ENCODE measurements around the gene INHBB.

Gene INHBB

DNA sequence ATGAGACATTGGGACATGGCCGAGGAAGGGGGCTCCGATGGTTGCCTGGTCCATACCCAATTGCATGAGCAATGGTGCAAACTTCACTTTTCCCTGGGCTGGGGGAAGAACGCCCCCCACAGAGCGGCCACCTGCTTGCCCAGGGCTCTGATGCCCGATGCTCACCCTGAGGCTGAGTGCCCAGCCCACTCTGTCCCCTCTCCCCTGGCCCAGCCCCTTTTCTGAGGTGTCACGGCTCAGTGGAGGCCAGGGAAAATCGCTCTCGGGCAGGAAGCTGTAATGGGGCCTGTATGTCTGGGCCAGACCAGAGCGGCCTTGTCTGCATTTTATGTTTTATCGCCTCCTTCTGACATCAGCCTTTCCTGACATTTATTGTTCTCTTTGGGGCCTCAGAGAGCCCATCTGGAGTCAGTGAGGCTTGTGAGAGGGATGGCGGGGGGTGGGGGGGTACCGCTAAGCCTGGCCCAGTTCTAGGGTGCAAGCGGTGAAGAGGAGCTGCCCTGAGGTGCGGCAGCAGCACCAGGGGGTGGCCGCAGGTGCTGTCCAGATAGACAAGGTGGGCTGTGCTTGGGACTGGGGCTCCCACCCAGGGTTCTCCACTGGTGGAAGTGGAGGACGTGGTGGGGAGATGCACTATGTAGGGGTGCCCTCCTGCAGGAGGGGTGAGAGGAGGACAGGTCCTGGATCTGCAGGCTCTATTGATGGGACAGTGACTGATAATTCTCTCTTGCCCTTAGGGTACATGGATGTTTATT, 46.2 kb downstream of the INHBB start:
- intact Hi-C loops (cut with micrococcal nuclease): no loop called here
- H3K9me3 Mint-ChIP-seq: no peaks in the 10 kb centered on the region
- H3K4me1 Mint-ChIP-seq (ENCODE audit: low read depth): no peaks in the 10 kb centered on the region
- no peaks in the 10 kb centered on the region for H3K27me3 Mint-ChIP-seq
- H3K36me3 Mint-ChIP-seq (ENCODE audit: low read depth): no peaks in the 10 kb centered on the region
- H3K27ac Mint-ChIP-seq: no peak overlapping the region
- H3K4me3 Mint-ChIP-seq: no peak overlapping the region

DNA sequence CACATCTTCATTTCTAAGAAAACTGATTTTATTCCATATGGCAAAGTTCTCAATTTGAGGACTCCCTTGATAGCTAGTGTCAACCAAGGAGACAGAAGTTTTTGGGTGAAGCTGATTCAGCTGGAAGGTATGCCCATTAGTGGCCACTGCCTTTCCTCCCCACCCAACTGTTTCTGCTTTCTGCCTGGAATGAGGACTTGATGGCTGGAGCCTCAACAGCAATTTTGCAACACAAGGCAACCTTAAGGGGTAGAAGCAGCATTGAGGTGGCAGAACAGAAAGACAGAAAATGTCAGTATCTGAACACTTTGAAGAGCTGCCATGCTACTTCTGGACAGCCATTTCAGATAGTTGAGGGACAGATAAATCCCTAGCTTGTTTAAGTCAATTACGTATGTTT, 47.0 kb downstream of the INHBB start:
- H3K27ac Mint-ChIP-seq: no peak overlapping the region
- H3K9me3 Mint-ChIP-seq: no peaks in the 10 kb centered on the region
- intact Hi-C loops (cut with micrococcal nuclease): no loop called here
- H3K27me3 Mint-ChIP-seq: no peaks in the 10 kb centered on the region
- H3K4me1 Mint-ChIP-seq (ENCODE audit: low read depth): no peaks in the 10 kb centered on the region
- no peaks in the 10 kb centered on the region for H3K36me3 Mint-ChIP-seq (ENCODE audit: low read depth)
- no peak overlapping the region for H3K4me3 Mint-ChIP-seq

DNA sequence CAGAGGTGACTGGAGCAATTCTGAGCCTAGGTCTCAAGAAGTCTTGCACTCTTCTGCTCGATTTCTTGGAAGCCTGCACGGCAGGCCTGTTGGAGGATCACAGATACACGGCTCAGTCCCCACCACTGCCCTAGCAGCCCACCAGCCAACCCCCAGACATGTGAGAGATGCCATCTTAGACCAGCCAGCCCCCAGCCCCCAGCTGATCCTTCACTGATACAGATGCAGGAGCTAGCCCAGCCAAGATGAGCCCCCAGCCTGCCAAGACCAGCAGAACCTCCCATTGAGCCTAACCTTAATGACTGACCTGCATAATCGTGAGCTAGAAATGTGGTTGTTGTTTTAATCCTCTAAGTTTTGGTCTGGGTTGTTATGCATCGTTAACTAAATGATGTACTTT, 47.5 kb downstream of the INHBB start:
- no peaks in the 10 kb centered on the region for H3K36me3 Mint-ChIP-seq (ENCODE audit: low read depth)
- H3K4me3 Mint-ChIP-seq: no peak overlapping the region
- H3K9me3 Mint-ChIP-seq: no peaks in the 10 kb centered on the region
- intact Hi-C loops (cut with micrococcal nuclease): no loop called here
- no peaks in the 10 kb centered on the region for H3K4me1 Mint-ChIP-seq (ENCODE audit: low read depth)
- H3K27ac Mint-ChIP-seq: no peak overlapping the region
- no peaks in the 10 kb centered on the region for H3K27me3 Mint-ChIP-seq

DNA sequence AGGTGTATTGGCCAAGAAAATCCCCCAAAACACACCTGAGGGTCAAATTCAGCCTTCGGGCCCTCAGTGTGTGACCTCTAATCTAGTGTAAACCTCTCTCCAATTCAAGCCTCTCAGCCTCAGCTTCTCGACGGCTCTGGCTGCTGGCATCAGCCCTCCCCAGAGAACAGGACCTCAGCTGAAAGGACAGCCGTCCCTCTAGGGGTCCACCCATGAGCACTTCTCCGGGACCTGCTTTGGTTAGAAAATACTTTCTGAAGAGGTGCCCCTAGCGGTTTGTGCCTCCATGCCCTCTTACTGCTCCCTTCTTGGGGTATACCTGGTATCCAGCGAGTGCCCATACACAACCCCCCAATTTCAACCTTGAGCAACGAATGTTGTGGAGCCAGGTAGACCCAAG, 48.8 kb downstream of the INHBB start:
- H3K9me3 Mint-ChIP-seq: no peaks in the 10 kb centered on the region
- H3K4me1 Mint-ChIP-seq (ENCODE audit: low read depth): no peaks in the 10 kb centered on the region
- intact Hi-C loops (cut with micrococcal nuclease): no loop called here
- no peak overlapping the region for H3K4me3 Mint-ChIP-seq
- no peak overlapping the region for H3K27ac Mint-ChIP-seq
- H3K27me3 Mint-ChIP-seq: no peaks in the 10 kb centered on the region
- H3K36me3 Mint-ChIP-seq (ENCODE audit: low read depth): no peaks in the 10 kb centered on the region

DNA sequence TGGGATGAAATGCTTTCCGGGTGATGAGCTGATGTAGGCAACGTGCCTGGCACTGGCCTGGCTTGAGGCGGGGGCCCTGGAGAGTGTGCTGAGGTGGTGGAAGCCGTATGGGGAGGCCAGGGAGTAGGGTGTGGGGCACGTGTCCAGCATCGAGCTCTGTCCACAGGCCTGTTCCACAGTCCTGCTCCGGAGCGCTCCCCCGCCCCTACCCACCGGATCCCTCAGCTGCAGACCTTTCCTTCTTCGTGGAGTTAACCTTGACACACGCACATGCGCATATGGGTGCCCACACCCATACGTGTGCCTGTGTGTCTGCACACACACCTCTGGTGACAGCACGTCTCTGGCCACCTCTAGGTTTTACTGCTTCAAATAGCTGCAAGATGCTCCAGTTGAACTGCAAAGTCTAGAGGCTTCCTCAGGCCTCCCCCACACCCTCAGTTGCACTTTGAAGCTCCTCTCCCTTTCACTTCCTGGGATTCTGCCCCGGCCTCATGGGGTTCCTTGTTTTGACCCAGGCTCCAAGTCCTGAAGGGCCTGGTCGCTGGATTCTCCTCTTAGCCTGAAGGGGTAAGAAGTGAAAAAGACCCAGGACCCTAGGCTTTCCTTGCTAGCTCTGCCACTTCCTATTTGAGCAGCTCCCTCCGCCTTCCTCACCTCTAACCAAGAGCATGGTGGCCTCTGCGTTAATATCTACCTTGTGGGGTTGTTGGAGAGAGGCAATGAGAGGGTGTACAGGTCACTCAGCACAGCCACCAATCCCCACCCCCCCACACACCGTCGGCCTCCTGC, 49.5 kb downstream of the INHBB start:
- no peak overlapping the region for H3K27ac Mint-ChIP-seq
- H3K36me3 Mint-ChIP-seq (ENCODE audit: low read depth): no peaks in the 10 kb centered on the region
- intact Hi-C loops (cut with micrococcal nuclease): no loop called here
- no peaks in the 10 kb centered on the region for H3K4me1 Mint-ChIP-seq (ENCODE audit: low read depth)
- no peak overlapping the region for H3K4me3 Mint-ChIP-seq
- H3K9me3 Mint-ChIP-seq: no peaks in the 10 kb centered on the region
- H3K27me3 Mint-ChIP-seq: no peaks in the 10 kb centered on the region

DNA sequence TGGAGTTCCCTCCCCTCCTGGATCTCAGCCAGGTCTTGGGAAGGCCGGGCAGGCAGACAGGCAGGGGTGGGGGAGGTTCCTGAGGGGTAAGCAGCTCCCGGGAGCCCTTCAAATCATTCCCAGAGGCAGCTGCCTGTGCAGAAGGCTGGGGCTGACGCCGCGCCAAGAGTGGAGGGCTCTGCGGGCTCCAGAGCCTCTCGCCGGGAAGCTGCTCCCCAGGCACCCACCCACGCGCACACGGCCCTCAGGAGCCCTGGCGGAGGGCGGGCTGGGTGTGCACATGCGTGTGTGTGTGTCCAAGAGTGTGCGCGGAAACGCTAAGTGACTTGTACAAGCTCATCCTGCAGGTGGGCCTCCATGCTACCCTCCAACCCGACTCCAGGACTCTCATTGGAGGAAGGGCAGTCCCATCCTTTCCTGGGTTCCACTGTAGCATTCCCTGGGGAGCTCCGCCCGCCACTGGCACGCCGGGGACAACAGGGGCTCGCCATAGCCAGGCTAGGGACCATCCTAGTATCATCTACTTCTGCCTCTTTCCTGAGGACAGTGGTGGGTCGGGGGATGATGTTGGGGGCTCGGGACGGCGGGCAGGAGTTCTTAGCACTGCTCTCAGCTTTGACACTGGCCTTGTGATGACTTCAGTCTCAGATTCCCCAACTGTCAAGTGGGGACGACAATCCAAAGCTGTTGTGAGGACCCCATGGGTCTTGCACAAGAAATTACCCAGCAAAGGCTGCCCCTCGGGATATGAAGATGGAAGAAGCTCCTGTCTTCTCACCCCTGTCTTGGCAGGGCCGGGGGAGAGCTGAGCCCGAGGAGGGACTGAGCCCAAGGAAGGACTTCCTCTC, 50.3 kb downstream of the INHBB start:
- peaks cover 7% of the 10 kb centered on the region for H3K27me3 Mint-ChIP-seq
- H3K4me1 Mint-ChIP-seq (ENCODE audit: low read depth): no peaks in the 10 kb centered on the region
- no peak overlapping the region for H3K27ac Mint-ChIP-seq
- no peaks in the 10 kb centered on the region for H3K36me3 Mint-ChIP-seq (ENCODE audit: low read depth)
- intact Hi-C loops (cut with micrococcal nuclease): no loop called here
- H3K9me3 Mint-ChIP-seq: no peaks in the 10 kb centered on the region
- H3K4me3 Mint-ChIP-seq: no peak overlapping the region

DNA sequence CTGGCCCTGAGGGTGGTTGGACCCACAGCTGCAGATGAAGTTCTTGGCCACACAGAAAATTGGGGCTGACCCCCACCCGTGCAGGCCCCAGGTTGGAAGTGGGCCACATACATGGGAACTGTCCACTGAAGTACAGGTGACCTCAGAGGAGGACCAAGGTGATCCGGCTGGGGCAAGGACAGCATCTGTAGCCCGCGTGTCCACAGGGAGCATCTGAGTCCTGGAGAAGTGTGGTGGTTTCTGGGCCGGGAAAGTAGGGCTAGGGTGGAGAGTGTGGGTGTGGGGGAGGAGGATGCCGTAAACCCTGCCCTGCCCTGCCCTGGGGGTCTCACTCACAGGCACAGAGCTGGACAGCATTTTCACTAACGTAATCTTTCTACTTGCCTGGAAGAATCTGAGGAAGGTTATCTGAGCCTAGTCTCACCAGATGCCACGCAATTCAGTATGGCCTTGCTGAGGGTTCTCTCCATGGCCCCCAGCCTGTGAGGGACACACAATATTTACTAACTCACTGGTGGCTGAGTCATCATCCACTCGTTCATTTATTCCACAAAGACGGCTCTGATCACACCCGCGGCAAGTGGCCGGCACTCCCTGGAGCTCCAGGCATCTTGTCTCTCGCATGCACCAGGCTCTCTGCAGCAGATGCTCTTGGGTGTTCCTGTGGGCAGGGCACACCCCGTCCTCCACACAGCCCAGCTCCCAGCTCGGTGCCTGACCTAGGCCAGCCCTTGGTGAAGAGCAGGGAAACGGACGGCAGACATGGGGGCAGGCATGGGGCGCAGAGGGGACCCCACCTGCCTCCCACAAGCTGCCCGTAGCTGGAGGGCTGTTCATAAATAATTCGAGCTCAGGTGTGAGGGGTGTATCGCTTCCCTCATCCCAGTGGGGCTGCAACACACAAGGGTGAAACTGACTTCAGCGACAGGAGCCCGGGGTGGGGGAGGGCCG, 51.2 kb downstream of the INHBB start:
- no peak overlapping the region for H3K4me3 Mint-ChIP-seq
- H3K9me3 Mint-ChIP-seq: no peaks in the 10 kb centered on the region
- H3K36me3 Mint-ChIP-seq (ENCODE audit: low read depth): no peaks in the 10 kb centered on the region
- peaks cover 8% of the 10 kb centered on the region for H3K27me3 Mint-ChIP-seq
- no peak overlapping the region for H3K27ac Mint-ChIP-seq
- H3K4me1 Mint-ChIP-seq (ENCODE audit: low read depth): no peaks in the 10 kb centered on the region
- intact Hi-C loops (cut with micrococcal nuclease): no loop called here

DNA sequence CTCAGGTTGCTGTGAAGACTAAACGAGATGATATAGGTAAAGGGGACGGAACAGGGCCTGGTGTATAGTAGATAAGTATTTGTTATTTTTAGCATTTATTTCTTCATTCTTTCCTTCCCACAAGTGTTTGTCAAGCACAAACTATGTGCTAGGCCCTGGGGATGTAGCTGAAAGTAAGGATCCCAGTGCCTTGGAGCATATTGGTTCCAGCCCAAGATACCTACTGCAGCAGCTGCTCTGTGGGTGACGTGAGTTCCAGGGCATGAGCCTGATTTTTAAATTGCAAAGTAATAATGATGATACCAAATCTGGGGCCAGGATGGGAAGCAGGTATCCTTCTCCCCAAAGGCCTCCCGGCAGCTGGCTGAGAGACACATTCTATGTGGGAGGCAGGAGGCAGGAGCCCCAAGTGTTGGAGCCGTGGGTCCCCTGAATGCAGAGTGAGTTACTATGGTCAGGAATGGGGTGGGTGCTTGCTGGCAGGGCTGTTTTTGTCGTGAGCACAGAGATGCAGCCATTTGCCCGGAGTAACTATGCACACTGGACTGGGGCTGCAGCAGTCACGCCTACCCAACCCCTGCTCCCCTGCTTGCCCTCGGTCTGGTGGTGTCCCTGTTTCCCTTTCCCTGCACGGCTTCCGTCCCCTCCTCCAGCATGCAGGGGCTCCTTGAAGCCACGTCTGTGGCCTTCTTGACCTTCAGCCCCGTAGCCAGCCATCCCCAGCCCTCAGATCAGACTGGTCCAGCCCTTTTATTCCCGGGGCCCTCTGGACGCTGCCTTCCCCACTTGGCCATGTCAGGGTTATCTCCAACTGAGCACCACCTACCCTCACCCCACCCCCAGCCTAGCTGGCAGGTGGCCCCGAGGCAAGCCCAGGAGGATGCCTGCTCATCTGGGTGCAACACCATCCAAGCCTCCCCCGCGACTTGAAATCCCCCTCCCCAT, 52.4 kb downstream of the INHBB start:
- no peak overlapping the region for H3K4me3 Mint-ChIP-seq
- H3K9me3 Mint-ChIP-seq: no peaks in the 10 kb centered on the region
- H3K4me1 Mint-ChIP-seq (ENCODE audit: low read depth): no peaks in the 10 kb centered on the region
- no peaks in the 10 kb centered on the region for H3K36me3 Mint-ChIP-seq (ENCODE audit: low read depth)
- no peak overlapping the region for H3K27ac Mint-ChIP-seq
- peaks cover 12% of the 10 kb centered on the region for H3K27me3 Mint-ChIP-seq
- intact Hi-C loops (cut with micrococcal nuclease): no loop called here

DNA sequence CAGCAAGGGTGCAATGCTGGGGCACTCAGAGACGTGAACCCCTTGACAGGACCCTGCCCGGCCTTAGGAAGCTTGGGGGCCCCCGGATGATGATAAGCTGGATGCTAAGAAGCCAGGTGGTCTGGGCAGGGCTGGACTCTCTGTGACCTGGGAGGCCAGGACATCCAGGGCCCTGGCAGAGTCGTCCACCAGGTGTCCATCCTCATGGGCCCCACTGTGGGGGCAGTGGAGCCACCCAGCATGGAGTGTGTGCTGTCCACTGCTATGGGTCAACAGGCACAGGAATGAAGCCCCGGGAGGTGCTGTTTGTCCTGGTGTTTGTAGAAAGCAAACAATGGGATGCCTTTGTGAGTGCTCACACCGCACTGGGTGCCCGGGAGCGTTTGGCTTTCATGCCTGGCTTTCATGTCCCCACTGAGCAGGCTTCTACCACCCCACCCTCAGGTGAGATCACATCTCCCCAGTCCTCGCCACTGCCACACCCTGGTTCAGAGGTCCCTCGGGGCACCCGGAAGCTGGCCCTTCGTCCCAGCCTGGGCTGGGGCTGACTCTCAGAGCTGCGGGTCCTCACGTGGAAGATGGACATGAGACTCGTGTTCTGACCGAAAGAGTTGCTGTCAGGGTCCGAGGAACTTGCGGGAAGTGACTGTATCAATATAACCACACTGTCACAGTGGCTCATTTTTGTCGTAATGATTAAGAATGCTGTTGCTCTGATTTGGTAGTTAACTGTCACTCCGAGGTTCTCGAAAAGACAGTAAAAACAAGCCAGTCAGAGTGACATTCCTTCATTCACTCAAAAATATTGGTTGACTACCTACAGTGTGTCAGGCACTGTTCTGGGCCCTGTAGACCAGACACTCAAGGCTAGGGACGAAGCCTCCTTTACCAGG, 53.3 kb downstream of the INHBB start:
- Mint-ChIP-seq H3K9me3 (no peaks in the 10 kb centered on the region), H3K27ac (no peak overlapping the region), H3K4me3 (no peak overlapping the region), H3K4me1 (ENCODE audit: low read depth) (no peaks in the 10 kb centered on the region), H3K36me3 (ENCODE audit: low read depth) (no peaks in the 10 kb centered on the region), H3K27me3 (peaks cover 12% of the 10 kb centered on the region)
- intact Hi-C loops (cut with micrococcal nuclease): no loop called here

DNA sequence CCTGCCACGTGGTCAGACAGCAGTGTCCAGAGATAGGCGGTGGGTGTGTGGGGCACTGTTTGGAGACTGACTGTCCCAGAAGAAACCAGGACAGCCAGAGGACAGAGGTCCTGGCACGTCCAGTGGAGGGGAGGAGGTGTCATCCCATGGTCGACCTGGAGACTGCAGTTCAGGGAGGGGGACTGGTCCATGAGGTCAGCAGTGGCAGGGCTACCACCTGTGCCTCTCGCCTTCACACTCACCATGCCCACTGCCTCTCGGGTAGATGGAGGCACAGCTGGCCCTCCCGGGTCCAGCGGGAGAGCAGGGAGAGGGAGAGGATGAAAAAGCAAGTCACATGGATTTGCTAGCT, 53.9 kb downstream of the INHBB start:
- no peaks in the 10 kb centered on the region for H3K36me3 Mint-ChIP-seq (ENCODE audit: low read depth)
- no peaks in the 10 kb centered on the region for H3K4me1 Mint-ChIP-seq (ENCODE audit: low read depth)
- no peaks in the 10 kb centered on the region for H3K9me3 Mint-ChIP-seq
- intact Hi-C loops (cut with micrococcal nuclease): no loop called here
- H3K27ac Mint-ChIP-seq: no peak overlapping the region
- H3K4me3 Mint-ChIP-seq: no peak overlapping the region
- H3K27me3 Mint-ChIP-seq: peaks cover 12% of the 10 kb centered on the region

DNA sequence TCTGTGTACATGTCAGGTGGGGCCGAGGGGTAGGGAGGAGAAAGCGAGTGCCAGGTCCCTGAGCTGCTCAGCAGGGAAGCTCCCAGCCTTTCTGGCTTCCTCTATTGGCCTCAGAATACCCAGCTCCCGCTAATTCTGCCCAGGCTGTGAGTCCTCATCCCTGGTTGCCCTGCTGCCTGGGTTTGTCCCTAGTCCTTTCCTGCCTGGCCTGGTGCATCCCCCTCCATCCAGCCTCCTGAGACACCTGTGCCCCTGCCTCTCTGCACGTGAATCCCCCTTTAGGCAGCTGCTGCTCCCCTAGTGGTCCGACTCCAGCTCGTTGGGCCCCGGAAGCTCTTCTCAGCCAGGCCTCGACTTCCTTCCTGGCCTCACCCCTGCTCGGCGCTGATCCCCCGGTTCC, 54.6 kb downstream of the INHBB start:
- H3K4me3 Mint-ChIP-seq: no peak overlapping the region
- no peaks in the 10 kb centered on the region for H3K36me3 Mint-ChIP-seq (ENCODE audit: low read depth)
- no peaks in the 10 kb centered on the region for H3K9me3 Mint-ChIP-seq
- H3K27me3 Mint-ChIP-seq: peaks cover 14% of the 10 kb centered on the region
- H3K27ac Mint-ChIP-seq: no peak overlapping the region
- H3K4me1 Mint-ChIP-seq (ENCODE audit: low read depth): no peaks in the 10 kb centered on the region
- intact Hi-C loops (cut with micrococcal nuclease): no loop called here
